NCI-H526 (cell line): ENCODE data around the gene MTMR11.
A peak's percentile ranks its signal among the peaks of the same experiment; 100 is the strongest.
"Not testable (repeated sequence)": the region's sequence is repeated elsewhere in the genome, so short reads cannot be mapped to it uniquely, and the experiment has no call there.

Source experiments
- DNase-seq, 2 experiments: peaks; one replicate each; lab custom pipeline; 2025; lab: John Stamatoyannopoulos, UW

The MTMR11 gene

GRCh38 chr1:149936170-149936991 is at the start of gene MTMR11:
TSS of gene MTMR11 (minus strand) at chr1:149936879. CDS start at chr1:149936647, 232 bp downstream.
- peak; percentile 28 to 66 for DNase-seq

- no peak for DNase-seq
Measured at GRCh38 chr1:149979972-149980540, 43.4 kb upstream of the MTMR11 start.

- no peak for DNase-seq
Measured at GRCh38 chr1:149979245-149979971, 42.7 kb upstream of the MTMR11 start.

- no peak for DNase-seq
Measured at GRCh38 chr1:149978547-149979023, 41.9 kb upstream of the MTMR11 start.

- peak; percentile 38 to 51 for DNase-seq
Measured at GRCh38 chr1:149977345-149977744, 40.7 kb upstream of the MTMR11 start.

- no peak for DNase-seq
Measured at GRCh38 chr1:149972547-149972946, 35.9 kb upstream of the MTMR11 start.

GRCh38 chr1:149967646-149968045 is 31.0 kb upstream of the MTMR11 start:
- no peak for DNase-seq

GRCh38 chr1:149967041-149967440 is 30.4 kb upstream of the MTMR11 start:
- no peak for DNase-seq

- no peak for DNase-seq
Measured at GRCh38 chr1:149966405-149966804, 29.7 kb upstream of the MTMR11 start.

- DNase-seq: no peak
Measured at GRCh38 chr1:149965440-149965839, 28.8 kb upstream of the MTMR11 start.

- DNase-seq: no peak
Measured at GRCh38 chr1:149963358-149963757, 26.7 kb upstream of the MTMR11 start.

- no peak for DNase-seq
Measured at GRCh38 chr1:149962736-149963135, 26.1 kb upstream of the MTMR11 start.

GRCh38 chr1:149962039-149962647 is 25.5 kb upstream of the MTMR11 start:
- peak; percentile 76 to 92 for DNase-seq

- DNase-seq: not testable (repeated sequence)
Measured at GRCh38 chr1:149957548-149957947, 20.9 kb upstream of the MTMR11 start.

- DNase-seq: no peak
Measured at GRCh38 chr1:149949911-149950310, 13.2 kb upstream of the MTMR11 start.

- DNase-seq: no peak
Measured at GRCh38 chr1:149945206-149945605, 8.5 kb upstream of the MTMR11 start.

- DNase-seq: no peak
Measured at GRCh38 chr1:149942885-149943284, 6.2 kb upstream of the MTMR11 start.

- DNase-seq: peak in 1 of 2 experiments; percentile 51
Measured at GRCh38 chr1:149942207-149942606, 5.5 kb upstream of the MTMR11 start.

- DNase-seq: no peak
Measured at GRCh38 chr1:149940427-149940826, 3.7 kb upstream of the MTMR11 start.

- not testable (repeated sequence) for DNase-seq
Measured at GRCh38 chr1:149938668-149939003, 2.0 kb upstream of the MTMR11 start.

- no peak for DNase-seq
Measured at GRCh38 chr1:149937759-149938158, 1.1 kb upstream of the MTMR11 start.

GRCh38 chr1:149936992-149937705 is 470 bp upstream of the MTMR11 start:
- DNase-seq: peak; percentile 75 to 79
